Activated CD8-positive, alpha-beta T cell treated with anti-CD3 and anti-CD28 coated beads for 36 hours (primary cell): ENCODE measurements around the gene RAB3A. TPM values are rescaled to one million over a fixed set of nuclear protein-coding genes. Genes with fewer than 3 reads are reported as not detected.

Experiments
- ATAC-seq: fragments of 200-7000 bp; cut with Tn5 transposase; one replicate; pipeline ENCODE4 v1.10.0; 2021; ENCODE audit warnings: mild to moderate bottlenecking, moderate library complexity
- CTCF ChIA-PET: fragments of 350-600 bp; sonication (Branson Sonifier 250); formaldehyde crosslinking; loops from one replicate; lab custom pipeline; 2021; ENCODE audit warnings: antibody characterized with exemption; lab: Charles Lee
- POLR2A ChIA-PET: fragments of 350-600 bp; sonication (Branson Sonifier 250); formaldehyde crosslinking; loops from one replicate; lab custom pipeline; 2021; ENCODE audit warnings: antibody characterized with exemption; lab: Charles Lee
- DNase-seq: peaks from one replicate; pipeline ENCODE4 v3.0.0-alpha.2; 2020
- H3K27ac Mint-ChIP-seq: one replicate; pipeline ENCODE4 v1.8.0; 2021; ENCODE audit warnings: mild to moderate bottlenecking, mixed read lengths
- H3K27me3 Mint-ChIP-seq: one replicate; pipeline ENCODE4 v1.8.0; 2021; ENCODE audit warnings: mixed read lengths
- H3K36me3 Mint-ChIP-seq: one replicate; pipeline ENCODE4 v1.8.0; 2021; ENCODE audit warnings: low read depth, mixed read lengths
- H3K4me1 Mint-ChIP-seq: one replicate; pipeline ENCODE4 v1.8.0; 2021; ENCODE audit warnings: low read depth, mixed read lengths
- H3K4me3 Mint-ChIP-seq: one replicate; pipeline ENCODE4 v1.8.0; 2021; ENCODE audit warnings: mild to moderate bottlenecking, moderate library complexity, mixed read lengths
- H3K9me3 Mint-ChIP-seq: one replicate; pipeline ENCODE4 v1.8.0; 2021; ENCODE audit warnings: mixed read lengths
- intact Hi-C: fragments of 100-400 bp; cut with micrococcal nuclease; formaldehyde crosslinking; loops from one replicate; pipeline ENCODE4 v1.10.0; 2022
- total RNA-seq, 2 experiments: library from RNA; stranded (reverse); gene quantifications; one replicate each; pipeline ENCODE4 v1.2.3, GENCODE V29; 2021
- TF ChIP-seq, protein P1 (sequence below): fragments of 200-600 bp; IDR thresholded peaks from one replicate; pipeline ENCODE4 v1.8.0; 2022; ENCODE audit warnings: antibody characterized with exemption, mild to moderate bottlenecking

RAB3A gene, protein sequence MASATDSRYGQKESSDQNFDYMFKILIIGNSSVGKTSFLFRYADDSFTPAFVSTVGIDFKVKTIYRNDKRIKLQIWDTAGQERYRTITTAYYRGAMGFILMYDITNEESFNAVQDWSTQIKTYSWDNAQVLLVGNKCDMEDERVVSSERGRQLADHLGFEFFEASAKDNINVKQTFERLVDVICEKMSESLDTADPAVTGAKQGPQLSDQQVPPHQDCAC
- total RNA-seq: 10 to 100 TPM in 1 of 2 experiments, 1 to 10 TPM in 1; 8.9 to 11.3 TPM

- ChIA-PET POLR2A (interaction anchor here (0.5 to 3.3 kb wide), 9 partner anchors 11 to 802 kb away, joined by 3 to 25 read pairs (median 3); partner anchors contain the start of genes JUND and MPV17L2), CTCF (interaction anchor here (1.0 to 11.3 kb wide), 11 partner anchors 9 to 207 kb away, joined by 3 to 185 read pairs (median 6); partner anchors contain the start of gene MPV17L2)
- ATAC-seq (peak; percentile 93), DNase-seq (peak; percentile 100)
- Mint-ChIP-seq H3K4me1 (peaks cover 21% of the 10 kb centered on the region), H3K4me3 (peak within 1 kb of the TSS; percentile 98), H3K9me3 (no peaks in the 10 kb centered on the region), H3K27ac (peak within 1 kb of the TSS; percentile 89), H3K27me3 (peaks cover 6% of the 10 kb centered on the region), H3K36me3 (peaks cover 13% of the 10 kb centered on the region)
- TF ChIP-seq, protein P1, sequence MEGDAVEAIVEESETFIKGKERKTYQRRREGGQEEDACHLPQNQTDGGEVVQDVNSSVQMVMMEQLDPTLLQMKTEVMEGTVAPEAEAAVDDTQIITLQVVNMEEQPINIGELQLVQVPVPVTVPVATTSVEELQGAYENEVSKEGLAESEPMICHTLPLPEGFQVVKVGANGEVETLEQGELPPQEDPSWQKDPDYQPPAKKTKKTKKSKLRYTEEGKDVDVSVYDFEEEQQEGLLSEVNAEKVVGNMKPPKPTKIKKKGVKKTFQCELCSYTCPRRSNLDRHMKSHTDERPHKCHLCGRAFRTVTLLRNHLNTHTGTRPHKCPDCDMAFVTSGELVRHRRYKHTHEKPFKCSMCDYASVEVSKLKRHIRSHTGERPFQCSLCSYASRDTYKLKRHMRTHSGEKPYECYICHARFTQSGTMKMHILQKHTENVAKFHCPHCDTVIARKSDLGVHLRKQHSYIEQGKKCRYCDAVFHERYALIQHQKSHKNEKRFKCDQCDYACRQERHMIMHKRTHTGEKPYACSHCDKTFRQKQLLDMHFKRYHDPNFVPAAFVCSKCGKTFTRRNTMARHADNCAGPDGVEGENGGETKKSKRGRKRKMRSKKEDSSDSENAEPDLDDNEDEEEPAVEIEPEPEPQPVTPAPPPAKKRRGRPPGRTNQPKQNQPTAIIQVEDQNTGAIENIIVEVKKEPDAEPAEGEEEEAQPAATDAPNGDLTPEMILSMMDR: no peak
- intact Hi-C loops: loop anchor here (2.0 kb wide), 1 partner anchor 125 kb away; no protein-coding TSS in a partner anchor
Measured at GRCh38 chr19:18203863-18204393, at the start of gene RAB3A. RAB3A (minus strand) TSS chr19:18204042; CDS start chr19:18202740, 1,302 bp downstream.

- Mint-ChIP-seq H3K4me1 (peaks cover 2% of the 10 kb centered on the region), H3K27ac (no peak overlapping the region), H3K9me3 (no peaks in the 10 kb centered on the region), H3K36me3 (no peaks in the 10 kb centered on the region), H3K4me3 (no peak overlapping the region), H3K27me3 (peaks cover 21% of the 10 kb centered on the region)
- ChIA-PET POLR2A (interaction anchor here (1.1 kb wide), 1 partner anchor 61 kb away, joined by 4 read pairs; no protein-coding TSS in a partner anchor), CTCF (interaction anchor here (1.1 to 9.5 kb wide), 19 partner anchors 9 to 158 kb away, joined by 3 to 185 read pairs (median 7); partner anchors contain the start of genes IQCN, MPV17L2 and RAB3A)
- TF ChIP-seq, protein P1: no peak
- DNase-seq: no peak
- intact Hi-C loops: loop anchor here (5.0 kb wide), 1 partner anchor 41 kb away; no protein-coding TSS in a partner anchor
- ATAC-seq: no peak
Measured at GRCh38 chr19:18253130-18253529, 49.3 kb upstream of the RAB3A start.

DNA sequence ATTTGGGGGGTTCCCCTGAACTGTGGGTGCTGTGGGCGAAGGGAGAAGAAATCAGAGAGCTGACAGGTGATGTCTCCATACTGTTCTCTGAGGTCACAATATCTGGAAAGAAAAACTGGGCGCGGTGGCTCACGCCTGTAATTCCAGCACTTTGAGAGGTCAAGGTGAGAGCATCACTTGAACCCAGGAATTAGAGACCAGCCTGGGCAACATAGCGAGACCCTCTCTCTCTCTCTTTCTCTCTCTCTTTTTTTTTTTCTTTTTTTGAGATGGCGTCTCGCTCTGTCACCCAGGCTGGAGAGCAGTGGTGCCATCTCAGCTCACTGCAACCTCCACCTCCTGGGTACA is 48.5 kb upstream of the RAB3A start:
- DNase-seq (no peak), ATAC-seq (no peak)
- H3K4me1 Mint-ChIP-seq: peaks cover 2% of the 10 kb centered on the region
- no peaks in the 10 kb centered on the region for H3K36me3 Mint-ChIP-seq
- ChIA-PET POLR2A (interaction anchor here (1.0 to 1.1 kb wide), 3 partner anchors 60 to 148 kb away, joined by 3 to 4 read pairs (median 3); no protein-coding TSS in a partner anchor), CTCF (interaction anchor here (0.7 to 9.5 kb wide), 31 partner anchors 8 to 167 kb away, joined by 3 to 185 read pairs (median 5); partner anchors contain the start of genes IQCN, MPV17L2, PDE4C and RAB3A)
- H3K9me3 Mint-ChIP-seq: no peaks in the 10 kb centered on the region
- H3K27me3 Mint-ChIP-seq: peaks cover 21% of the 10 kb centered on the region
- intact Hi-C loops: loop anchor here (5.0 kb wide), 1 partner anchor 40 kb away; no protein-coding TSS in a partner anchor
- TF ChIP-seq, protein P1: no peak
- no peak overlapping the region for H3K4me3 Mint-ChIP-seq
- H3K27ac Mint-ChIP-seq: no peak overlapping the region

- TF ChIP-seq, protein P1: peak; percentile 90
- intact Hi-C loops: loop anchor here (5.0 kb wide), 1 partner anchor 39 kb away; no protein-coding TSS in a partner anchor
- peak; percentile 91 for DNase-seq
- Mint-ChIP-seq H3K36me3 (no peaks in the 10 kb centered on the region), H3K27ac (no peak overlapping the region), H3K4me3 (no peak overlapping the region), H3K27me3 (peaks cover 21% of the 10 kb centered on the region), H3K9me3 (no peaks in the 10 kb centered on the region), H3K4me1 (peaks cover 2% of the 10 kb centered on the region)
- ChIA-PET CTCF (interaction anchor here (0.6 to 9.5 kb wide), 35 partner anchors 8 to 168 kb away, joined by 3 to 185 read pairs (median 5); partner anchors contain the start of genes IQCN, MPV17L2, PDE4C and RAB3A), POLR2A (interaction anchor here (0.7 to 1.2 kb wide), 5 partner anchors 47 to 148 kb away, joined by 3 to 4 read pairs (median 3); partner anchors contain the start of gene MPV17L2)
- ATAC-seq: peak; percentile 95
Measured at GRCh38 chr19:18251587-18252369, 47.9 kb upstream of the RAB3A start.
